Caco-2 (cell line): ENCODE results near the gene TP63. TPM values are rescaled to one million over a fixed set of nuclear protein-coding genes. Genes with fewer than 3 reads are reported as not detected.
A peak's percentile ranks its signal among the peaks of the same experiment; 100 is the strongest.

ENCODE experiments used
- BruUV-seq: library from RNA; stranded (reverse); fragments of 400-500 nt; replicated peaks from 2 replicates; lab custom pipeline; 2021; lab: Mats Ljungman, UMichigan
- CTCF ChIA-PET: fragments of 300-600 bp; sonication (Branson Sonifier 250); formaldehyde crosslinking; loops from one replicate; lab custom pipeline; 2022; ENCODE audit warnings: antibody characterized with exemption; lab: Charles Lee
- POLR2A ChIA-PET: fragments of 300-600 bp; sonication (Branson Sonifier 250); formaldehyde crosslinking; loops from one replicate; lab custom pipeline; 2022; ENCODE audit warnings: antibody characterized with exemption; lab: Charles Lee
- DNase-seq, 2 experiments: peaks; one replicate each; pipeline versions ENCODE4 v3.0.0 to v3.0.0-alpha.2; 2020 to 2022
- H3K27me3 ChIP-seq: replicated peaks from 2 replicates; pipeline ENCODE4 v1.6.0; 2011; ENCODE audit warnings: low read length; ENCODE audit not compliant: control insufficient read depth, insufficient read depth
- H3K36me3 ChIP-seq: 2 replicates; pipeline ENCODE4 v1.5.1; 2011; ENCODE audit warnings: low read length; ENCODE audit not compliant: control insufficient read depth, insufficient read depth
- H3K4me1 ChIP-seq: fragments of 250-450 bp; sonication (Bioruptor Pico); 2 replicates; pipeline ENCODE4 v1.5.1; 2020; ENCODE audit warnings: mild to moderate bottlenecking
- H3K4me3 ChIP-seq: 2 replicates; pipeline ENCODE4 v1.5.1; 2011; ENCODE audit warnings: low read depth, mild to moderate bottlenecking, control low read depth, low read length
- H3K9me3 ChIP-seq: fragments of 250-450 bp; sonication (Bioruptor Pico); 2 replicates; pipeline ENCODE4 v1.5.1; 2020; ENCODE audit warnings: mild to moderate bottlenecking, moderate library complexity
- H3K27ac Mint-ChIP-seq: one replicate; pipeline ENCODE4 v1.8.0; 2022; ENCODE audit warnings: mixed read lengths; ENCODE audit not compliant: unreplicated experiment
- H3K27me3 Mint-ChIP-seq: one replicate; pipeline ENCODE4 v1.8.0; 2022; ENCODE audit warnings: mixed read lengths; ENCODE audit not compliant: insufficient read depth, unreplicated experiment
- H3K36me3 Mint-ChIP-seq: one replicate; pipeline ENCODE4 v1.8.0; 2022; ENCODE audit warnings: mild to moderate bottlenecking, mixed read lengths; ENCODE audit not compliant: insufficient read depth, unreplicated experiment
- H3K4me1 Mint-ChIP-seq: one replicate; pipeline ENCODE4 v1.8.0; 2022; ENCODE audit warnings: low read depth, mixed read lengths; ENCODE audit not compliant: unreplicated experiment
- H3K4me3 Mint-ChIP-seq: one replicate; pipeline ENCODE4 v1.8.0; 2022; ENCODE audit warnings: mild to moderate bottlenecking, moderate library complexity, mixed read lengths; ENCODE audit not compliant: unreplicated experiment
- H3K9me3 Mint-ChIP-seq: one replicate; pipeline ENCODE4 v1.8.0; 2022; ENCODE audit warnings: mixed read lengths; ENCODE audit not compliant: unreplicated experiment
- CTCF ChIP-seq, 2 experiments: fragments of 200-600 bp in 1 of 2; IDR thresholded peaks; 1 replicate in 1 of 2; 2 replicates in 1 of 2; pipeline versions ENCODE4 v1.5.1 to v1.8.0; 2011 to 2022; ENCODE audit warnings: antibody characterized with exemption in 1 of 2, control low read depth in 1 of 2, inconsistent platforms in 1 of 2, low read depth in 1 of 2, low read length in 1 of 2, mild to moderate bottlenecking in 1 of 2, moderate library complexity in 1 of 2; ENCODE audit not compliant: insufficient read depth in 1 of 2, severe bottlenecking in 1 of 2, unreplicated experiment in 1 of 2
- intact Hi-C: fragments of 100-400 bp; cut with micrococcal nuclease; formaldehyde crosslinking; loops from one replicate; pipeline ENCODE4 v1.10.0; 2022; ENCODE audit not compliant: unreplicated experiment
- total RNA-seq: library from RNA; stranded (reverse); gene quantifications from 2 replicates; pipeline ENCODE4 v1.2.3, GENCODE V29; 2022

Gene TP63
- total RNA-seq, 1 experiment from 2014 or later, result 1.2 TPM

GRCh38 chr3:189646853-189647542, 15.8 kb downstream of the TP63 start:
- Histone ChIP-seq H3K36me3 (no peaks in the 10 kb centered on the region), H3K4me1 (no peaks in the 10 kb centered on the region), H3K4me3 (no peak overlapping the region), H3K9me3 (no peaks in the 10 kb centered on the region), H3K27me3 (no peaks in the 10 kb centered on the region)
- H3K4me1 Mint-ChIP-seq, result no peaks in the 10 kb centered on the region
- H3K9me3 Mint-ChIP-seq, result no peaks in the 10 kb centered on the region
- no peaks in the 10 kb centered on the region for H3K36me3 Mint-ChIP-seq
- ChIA-PET POLR2A (no interaction called here), CTCF (no interaction called here)
- H3K27me3 Mint-ChIP-seq, result peaks cover 2% of the 10 kb centered on the region
- DNase-seq, result no peak
- H3K27ac Mint-ChIP-seq, result no peak overlapping the region
- intact Hi-C loops, result no loop called here
- no peak overlapping the region for H3K4me3 Mint-ChIP-seq
- no peak for TF ChIP-seq CTCF (IDR thresholded peaks at IDR 0.05; ENCODE audit: insufficient read depth in 1 of 2, low read depth in 1 of 2, low read length in 1 of 2, severe bottlenecking in 1 of 2, unreplicated experiment in 1 of 2)
- BruUV-seq, result no TSS peak

- intact Hi-C loops, result loop anchor here (1.0 to 5.0 kb wide), 2 partner anchors 296 to 380 kb away; no protein-coding TSS in a partner anchor
- no TSS peak for BruUV-seq
- H3K4me3 ChIP-seq, result no peak overlapping the region
- TF ChIP-seq CTCF (IDR thresholded peaks at IDR 0.05; ENCODE audit: insufficient read depth in 1 of 2, low read depth in 1 of 2, low read length in 1 of 2, severe bottlenecking in 1 of 2, unreplicated experiment in 1 of 2), result peak; percentile 56 to 64
- H3K4me1 Mint-ChIP-seq, result no peaks in the 10 kb centered on the region
- POLR2A ChIA-PET, result no interaction called here
- H3K27ac Mint-ChIP-seq, result no peak overlapping the region
- no peaks in the 10 kb centered on the region for H3K36me3 ChIP-seq
- H3K9me3 ChIP-seq, result no peaks in the 10 kb centered on the region
- no peaks in the 10 kb centered on the region for H3K36me3 Mint-ChIP-seq
- no peaks in the 10 kb centered on the region for H3K4me1 ChIP-seq
- peaks cover 2% of the 10 kb centered on the region for H3K27me3 Mint-ChIP-seq
- H3K4me3 Mint-ChIP-seq, result no peak overlapping the region
- H3K27me3 ChIP-seq, result no peaks in the 10 kb centered on the region
- peaks cover 13% of the 10 kb centered on the region for H3K9me3 Mint-ChIP-seq
- peak; percentile 39 to 60 for DNase-seq
- CTCF ChIA-PET, result interaction anchor here (0.6 to 1.4 kb wide), 2 partner anchors 139 to 297 kb away, joined by 3 to 7 read pairs; no protein-coding TSS in a partner anchor
Measured at GRCh38 chr3:189652042-189652441, 20.9 kb downstream of the TP63 start.

GRCh38 chr3:189655617-189656016, 24.4 kb downstream of the TP63 start:
- H3K9me3 ChIP-seq, result no peaks in the 10 kb centered on the region
- H3K27me3 ChIP-seq, result no peaks in the 10 kb centered on the region
- no peak for DNase-seq
- ChIA-PET CTCF (interaction anchor here (0.6 kb wide), 1 partner anchor 203 kb away, joined by 3 read pairs; no protein-coding TSS in a partner anchor), POLR2A (no interaction called here)
- H3K4me3 ChIP-seq, result no peak overlapping the region
- intact Hi-C loops, result no loop called here
- Mint-ChIP-seq H3K27me3 (no peaks in the 10 kb centered on the region), H3K27ac (no peak overlapping the region), H3K9me3 (peaks cover 20% of the 10 kb centered on the region), H3K4me1 (no peaks in the 10 kb centered on the region), H3K36me3 (no peaks in the 10 kb centered on the region), H3K4me3 (no peak overlapping the region)
- H3K4me1 ChIP-seq, result no peaks in the 10 kb centered on the region
- no peak for TF ChIP-seq CTCF (IDR thresholded peaks at IDR 0.05; ENCODE audit: insufficient read depth in 1 of 2, low read depth in 1 of 2, low read length in 1 of 2, severe bottlenecking in 1 of 2, unreplicated experiment in 1 of 2)
- BruUV-seq, result no TSS peak
- H3K36me3 ChIP-seq, result no peaks in the 10 kb centered on the region
